ENCODE data around the gene KCTD7.

The KCTD7 gene

DNA sequence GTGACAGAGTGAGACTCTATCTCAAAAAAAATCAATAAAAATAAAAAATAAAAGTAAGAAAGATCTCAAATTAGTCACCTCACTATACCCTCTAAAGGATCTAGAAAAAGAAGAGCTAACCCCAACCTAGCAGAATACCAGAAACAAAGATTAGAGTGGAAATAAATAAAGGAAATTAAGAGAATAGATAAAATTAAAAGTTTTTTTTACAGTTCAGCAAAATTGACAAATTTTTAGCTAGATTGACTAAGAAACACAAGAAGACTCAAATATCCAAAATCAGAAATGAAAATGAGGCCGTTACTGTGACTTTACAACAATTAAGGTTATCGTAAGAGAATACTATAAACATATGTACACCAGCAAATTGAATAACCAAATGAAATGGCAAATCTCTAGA, 29.1 kb downstream of the KCTD7 start:
- TF ChIP-seq TAF1 (IDR thresholded peaks at IDR 0.05; ENCODE audit: low read depth, low read length) (no peak), PAX5 (IDR thresholded peaks at IDR 0.05; ENCODE audit: insufficient read depth, low read length, severe bottlenecking) (no peak), SPI1 (IDR thresholded peaks at IDR 0.05; ENCODE audit: low read depth, low read length) (no peak), POLR2AphosphoS5 (IDR thresholded peaks at IDR 0.05; ENCODE audit: low read depth, low read length) (no peak), POU2F2 (IDR thresholded peaks at IDR 0.05; ENCODE audit: low read depth, low read length) (no peak), POLR2A (IDR thresholded peaks at IDR 0.05; ENCODE audit: low read depth, low read length) (no peak)
- no peak for FAIRE-seq
- no peak for DNase-seq (ENCODE audit: insufficient read length, low spot score)

DNA sequence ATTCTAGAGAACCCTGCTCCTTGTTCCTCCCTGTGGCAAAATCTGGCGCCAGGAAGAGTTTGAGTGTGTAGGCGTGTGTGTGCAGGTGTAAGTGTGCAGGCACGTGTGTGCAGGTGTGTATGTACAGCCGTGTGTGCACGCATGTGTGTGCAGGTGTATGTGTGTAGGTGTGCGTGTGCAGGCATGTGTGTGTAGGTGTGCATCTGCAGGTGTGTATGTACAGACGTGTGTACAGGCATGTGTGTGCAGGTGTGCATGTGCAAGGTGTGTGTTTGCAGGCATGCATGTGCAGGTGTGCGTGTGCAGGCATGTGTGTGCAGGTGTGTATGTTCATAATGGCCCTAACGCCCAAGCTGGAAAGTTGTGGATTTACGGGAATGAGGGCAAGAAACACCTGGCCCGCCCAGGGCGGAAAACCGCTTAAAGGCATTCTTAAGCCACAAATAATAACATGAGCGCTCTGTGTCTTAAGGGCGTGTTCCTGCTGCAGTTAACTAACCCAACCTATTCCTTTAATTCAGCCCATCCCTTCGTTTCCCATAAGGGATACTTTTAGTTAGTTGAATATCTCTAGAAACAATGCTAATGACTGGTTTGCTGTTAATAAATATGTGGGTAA, 34.1 kb downstream of the KCTD7 start:
- peak; percentile 13 for FAIRE-seq
- no peak for DNase-seq (ENCODE audit: insufficient read length, low spot score)
- no peak for TF ChIP-seq PAX5 (IDR thresholded peaks at IDR 0.05; ENCODE audit: insufficient read depth, low read length, severe bottlenecking)
- no peak for TF ChIP-seq POLR2AphosphoS5 (IDR thresholded peaks at IDR 0.05; ENCODE audit: low read depth, low read length)
- TF ChIP-seq POLR2A (IDR thresholded peaks at IDR 0.05; ENCODE audit: low read depth, low read length) = no peak
- TF ChIP-seq TAF1 (IDR thresholded peaks at IDR 0.05; ENCODE audit: low read depth, low read length) = no peak
- no peak for TF ChIP-seq POU2F2 (IDR thresholded peaks at IDR 0.05; ENCODE audit: low read depth, low read length)
- no peak for TF ChIP-seq SPI1 (IDR thresholded peaks at IDR 0.05; ENCODE audit: low read depth, low read length)

DNA sequence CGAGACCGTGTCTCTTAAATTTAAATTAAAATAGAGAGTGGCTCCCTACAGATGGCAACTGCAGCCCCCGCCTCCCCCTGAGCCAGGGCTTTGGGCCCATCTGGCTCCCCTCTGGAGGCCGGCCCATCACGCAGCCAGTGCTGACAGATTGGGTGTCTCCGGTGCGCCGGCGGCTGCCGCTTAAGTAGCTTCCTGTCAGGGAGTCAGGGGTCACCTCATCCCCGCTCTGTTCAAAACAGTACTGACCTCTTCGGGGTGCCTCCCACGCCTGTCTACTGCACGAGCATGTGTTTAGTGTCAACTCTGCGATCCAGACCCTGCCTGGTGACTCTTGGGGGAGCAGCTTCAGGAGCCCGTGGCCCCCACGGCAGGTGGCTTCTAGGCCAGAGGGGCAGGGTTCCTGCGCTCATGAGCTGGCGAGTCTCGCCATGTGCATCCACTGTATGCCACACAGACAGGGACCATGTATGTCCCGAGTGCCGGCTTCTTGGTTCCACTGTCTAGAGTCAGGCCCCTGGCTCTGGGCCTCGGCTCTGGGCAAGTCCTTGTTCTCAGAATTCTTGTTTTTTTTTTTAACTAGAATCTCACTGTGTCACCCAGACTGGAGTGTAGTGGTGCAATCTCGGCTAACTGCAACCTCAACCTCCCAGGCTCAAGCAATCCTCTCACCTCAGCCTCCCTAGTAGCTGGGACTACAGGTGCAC, 36.1 kb downstream of the KCTD7 start:
- no peak for DNase-seq (ENCODE audit: insufficient read length, low spot score)

DNA sequence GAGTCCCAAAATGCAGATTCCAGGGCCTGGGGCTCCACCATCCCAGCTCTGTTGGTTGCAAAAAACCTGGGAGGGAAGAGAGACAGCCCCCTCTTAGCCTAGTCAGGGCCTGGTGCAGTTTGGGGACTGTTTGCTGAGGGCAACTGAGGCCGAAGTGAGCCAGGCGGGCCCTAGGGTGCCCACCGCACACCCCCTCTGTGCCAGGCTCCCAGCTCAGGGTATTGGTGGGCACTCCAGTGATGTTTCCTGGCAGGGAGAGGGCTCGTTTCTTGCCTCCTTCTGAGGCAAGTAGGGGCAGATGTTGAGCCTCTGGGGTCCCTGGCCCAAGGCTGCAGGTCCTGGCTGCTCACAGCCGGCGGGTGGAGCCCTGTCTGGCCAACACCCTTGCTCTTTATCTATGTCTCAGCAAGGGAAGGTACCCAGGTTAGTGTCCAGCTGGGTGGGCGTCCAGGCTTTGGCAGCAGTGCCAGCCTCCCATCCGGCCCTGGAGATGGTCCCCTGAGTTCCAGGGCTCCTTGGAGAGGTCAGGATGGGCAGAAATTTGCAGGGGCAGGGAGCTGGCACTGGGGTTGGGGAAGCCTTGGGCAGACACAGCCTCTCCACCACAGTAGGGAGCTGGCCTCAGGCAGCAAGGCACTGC, 37.8 kb downstream of the KCTD7 start:
- TF ChIP-seq SPI1 (IDR thresholded peaks at IDR 0.05; ENCODE audit: low read depth, low read length) = no peak
- no peak for TF ChIP-seq TAF1 (IDR thresholded peaks at IDR 0.05; ENCODE audit: low read depth, low read length)
- no peak for TF ChIP-seq POLR2AphosphoS5 (IDR thresholded peaks at IDR 0.05; ENCODE audit: low read depth, low read length)
- no peak for TF ChIP-seq PAX5 (IDR thresholded peaks at IDR 0.05; ENCODE audit: insufficient read depth, low read length, severe bottlenecking)
- no peak for TF ChIP-seq POLR2A (IDR thresholded peaks at IDR 0.05; ENCODE audit: low read depth, low read length)
- no peak for TF ChIP-seq POU2F2 (IDR thresholded peaks at IDR 0.05; ENCODE audit: low read depth, low read length)
- no peak for DNase-seq (ENCODE audit: insufficient read length, low spot score)
- no peak for FAIRE-seq

More for the DNA sequence above, 36.1 kb downstream of the KCTD7 start:
- TF ChIP-seq TAF1 (IDR thresholded peaks at IDR 0.05; ENCODE audit: low read depth, low read length) = no peak
- TF ChIP-seq SPI1 (IDR thresholded peaks at IDR 0.05; ENCODE audit: low read depth, low read length) = no peak
- TF ChIP-seq PAX5 (IDR thresholded peaks at IDR 0.05; ENCODE audit: insufficient read depth, low read length, severe bottlenecking) = no peak
- FAIRE-seq = no peak

DNA sequence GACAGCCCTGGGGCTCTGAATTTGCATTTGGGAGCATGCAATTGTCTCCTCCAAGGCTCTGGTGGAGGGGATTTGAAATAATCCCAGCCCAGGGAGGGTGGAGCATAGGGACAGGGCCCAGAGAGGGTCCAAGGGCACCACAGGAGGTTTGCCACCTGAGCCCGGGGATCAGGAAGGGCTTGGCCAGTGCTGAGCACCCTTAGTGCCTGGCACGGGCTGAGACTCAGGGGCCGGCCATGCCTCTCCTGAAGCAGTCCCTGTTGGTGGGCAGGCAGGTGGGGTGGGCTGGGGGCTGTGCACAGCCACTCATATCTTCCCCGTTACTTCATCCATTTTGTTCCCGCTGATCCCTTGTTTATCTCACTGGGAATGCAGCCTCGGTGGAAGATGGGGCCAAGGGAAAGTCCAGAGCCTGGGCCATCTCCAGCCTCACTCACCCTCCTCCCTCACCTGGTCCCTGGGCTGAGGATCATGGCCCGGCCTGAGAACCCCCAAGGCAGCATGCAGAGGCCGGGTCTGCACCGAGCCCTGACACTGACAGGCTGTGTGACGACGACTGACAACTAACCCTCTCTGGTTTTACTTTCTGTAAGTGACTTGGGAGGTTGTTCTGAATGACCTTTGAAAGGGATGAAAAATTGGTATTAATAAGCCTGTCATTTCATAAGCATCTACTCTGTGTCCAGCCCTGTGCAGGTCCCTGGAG, 38.5 kb downstream of the KCTD7 start:
- TF ChIP-seq TAF1 (IDR thresholded peaks at IDR 0.05; ENCODE audit: low read depth, low read length) = no peak
- FAIRE-seq (no peak), DNase-seq (ENCODE audit: insufficient read length, low spot score) (no peak)

DNA sequence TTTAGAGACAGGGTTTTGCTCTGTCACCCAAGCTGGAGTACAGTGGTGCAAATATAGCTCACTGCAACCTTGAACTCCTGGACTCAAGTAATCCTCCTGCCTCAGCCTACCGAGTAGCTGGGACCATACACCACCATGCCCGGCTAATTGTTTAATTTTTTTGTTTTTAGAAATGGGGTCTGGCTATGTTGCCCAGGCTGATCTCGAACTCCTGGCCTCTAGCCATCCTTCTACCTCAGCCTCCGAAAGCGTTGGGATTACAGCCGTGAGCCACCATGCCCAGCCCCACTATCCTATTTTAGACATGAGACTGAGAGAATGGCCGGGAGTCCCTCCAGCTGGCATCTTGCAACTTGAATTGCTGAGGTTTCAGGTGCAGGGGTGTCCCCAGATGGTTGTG, 39.4 kb downstream of the KCTD7 start:
- DNase-seq (ENCODE audit: insufficient read length, low spot score) (no peak), FAIRE-seq (no peak)
- no peak for TF ChIP-seq PAX5 (IDR thresholded peaks at IDR 0.05; ENCODE audit: insufficient read depth, low read length, severe bottlenecking)
- TF ChIP-seq SPI1 (IDR thresholded peaks at IDR 0.05; ENCODE audit: low read depth, low read length) = no peak
- no peak for TF ChIP-seq POLR2AphosphoS5 (IDR thresholded peaks at IDR 0.05; ENCODE audit: low read depth, low read length)
- no peak for TF ChIP-seq POU2F2 (IDR thresholded peaks at IDR 0.05; ENCODE audit: low read depth, low read length)
- TF ChIP-seq TAF1 (IDR thresholded peaks at IDR 0.05; ENCODE audit: low read depth, low read length) = no peak
- no peak for TF ChIP-seq POLR2A (IDR thresholded peaks at IDR 0.05; ENCODE audit: low read depth, low read length)

DNA sequence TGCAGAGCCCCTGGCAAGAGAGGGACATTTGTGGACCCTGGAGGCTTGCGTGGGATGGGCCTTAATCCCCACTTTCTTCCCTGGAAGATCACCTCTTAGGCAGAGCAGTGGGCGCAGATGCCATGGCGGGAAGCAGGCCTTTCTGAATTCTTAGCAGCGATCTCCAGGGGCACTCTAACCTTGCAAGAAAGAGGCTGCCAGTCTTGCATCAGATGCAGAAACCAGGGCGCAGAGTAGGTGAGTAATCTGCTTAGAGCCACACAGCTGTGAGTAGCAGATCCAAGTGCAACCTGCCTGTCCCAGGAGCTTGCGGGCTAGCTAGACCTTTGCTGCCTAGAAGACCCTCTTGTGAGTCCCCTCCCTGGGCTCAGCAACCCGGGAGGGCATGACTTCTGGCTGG, 40.0 kb downstream of the KCTD7 start:
- DNase-seq (ENCODE audit: insufficient read length, low spot score) (no peak), FAIRE-seq (no peak)
- TF ChIP-seq SPI1 (IDR thresholded peaks at IDR 0.05; ENCODE audit: low read depth, low read length) = no peak
- TF ChIP-seq TAF1 (IDR thresholded peaks at IDR 0.05; ENCODE audit: low read depth, low read length) = no peak
- no peak for TF ChIP-seq POLR2AphosphoS5 (IDR thresholded peaks at IDR 0.05; ENCODE audit: low read depth, low read length)
- TF ChIP-seq POLR2A (IDR thresholded peaks at IDR 0.05; ENCODE audit: low read depth, low read length) = no peak
- TF ChIP-seq PAX5 (IDR thresholded peaks at IDR 0.05; ENCODE audit: insufficient read depth, low read length, severe bottlenecking) = no peak
- no peak for TF ChIP-seq POU2F2 (IDR thresholded peaks at IDR 0.05; ENCODE audit: low read depth, low read length)

DNA sequence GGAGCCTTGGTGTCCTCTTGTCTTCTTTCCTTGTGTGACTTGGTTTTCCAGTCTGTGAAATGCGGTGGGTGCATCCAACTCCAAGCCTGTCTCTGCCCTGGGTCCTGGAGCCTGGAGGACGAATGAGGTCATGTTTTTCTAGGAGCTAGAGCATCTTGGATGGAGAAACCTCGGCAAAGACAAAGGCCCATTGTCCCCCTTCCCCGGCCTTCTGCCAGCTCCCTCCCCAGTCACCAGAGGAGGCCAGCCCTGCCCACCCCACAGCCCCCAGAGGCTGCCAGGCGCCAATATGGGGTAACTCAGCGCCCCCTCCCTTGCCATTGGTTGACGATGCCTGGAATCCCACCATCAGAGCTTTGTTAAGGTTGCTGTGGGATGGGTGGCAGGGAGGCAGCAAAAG, 40.4 kb downstream of the KCTD7 start:
- FAIRE-seq (no peak), DNase-seq (ENCODE audit: insufficient read length, low spot score) (no peak)

DNA sequence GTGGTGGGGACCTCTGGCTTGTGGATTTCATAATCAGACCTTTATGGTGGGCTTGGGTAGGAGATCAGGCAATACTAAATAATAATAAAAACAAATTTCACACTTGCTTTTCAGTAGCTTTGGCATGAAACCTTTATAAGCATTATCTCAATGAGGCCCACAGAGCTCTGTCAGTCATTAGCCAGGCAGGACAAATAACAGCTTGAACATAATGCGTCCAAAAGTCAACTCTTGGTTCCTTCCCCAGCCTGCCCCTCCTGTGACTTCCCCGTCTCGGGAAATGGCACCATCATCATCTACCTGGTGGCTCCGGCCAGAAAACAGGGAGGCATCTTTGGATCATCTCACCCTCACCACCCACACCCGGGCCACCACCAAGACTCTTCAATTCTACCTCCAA, 40.8 kb downstream of the KCTD7 start:
- no peak for TF ChIP-seq POLR2AphosphoS5 (IDR thresholded peaks at IDR 0.05; ENCODE audit: low read depth, low read length)
- no peak for TF ChIP-seq PAX5 (IDR thresholded peaks at IDR 0.05; ENCODE audit: insufficient read depth, low read length, severe bottlenecking)
- no peak for TF ChIP-seq SPI1 (IDR thresholded peaks at IDR 0.05; ENCODE audit: low read depth, low read length)
- no peak for TF ChIP-seq POU2F2 (IDR thresholded peaks at IDR 0.05; ENCODE audit: low read depth, low read length)
- no peak for TF ChIP-seq TAF1 (IDR thresholded peaks at IDR 0.05; ENCODE audit: low read depth, low read length)
- TF ChIP-seq POLR2A (IDR thresholded peaks at IDR 0.05; ENCODE audit: low read depth, low read length) = no peak
- FAIRE-seq = no peak
- DNase-seq (ENCODE audit: insufficient read length, low spot score) = no peak

More for the DNA sequence above, 40.4 kb downstream of the KCTD7 start:
- TF ChIP-seq POU2F2 (IDR thresholded peaks at IDR 0.05; ENCODE audit: low read depth, low read length) (no peak), PAX5 (IDR thresholded peaks at IDR 0.05; ENCODE audit: insufficient read depth, low read length, severe bottlenecking) (no peak), POLR2AphosphoS5 (IDR thresholded peaks at IDR 0.05; ENCODE audit: low read depth, low read length) (no peak), SPI1 (IDR thresholded peaks at IDR 0.05; ENCODE audit: low read depth, low read length) (no peak), POLR2A (IDR thresholded peaks at IDR 0.05; ENCODE audit: low read depth, low read length) (no peak), TAF1 (IDR thresholded peaks at IDR 0.05; ENCODE audit: low read depth, low read length) (no peak)

Measured in GM12891 (cell line).